Stimulated activated CD4-positive, alpha-beta T cell treated with anti-CD3 and anti-CD28 coated beads, Interleukin-1b, Interleukin-23, amount 100 ng/mL, for 1 hour (primary cell): Measurements from ENCODE around the gene COL4A2.
"Not testable (repeated sequence)": the region's sequence is repeated elsewhere in the genome, so short reads cannot be mapped to it uniquely, and the experiment has no call there.

Experiments
- DNase-seq, 2 donors: peaks; one replicate each; pipeline ENCODE4 v3.0.0-alpha.2; 2020; ENCODE audit warnings: low read depth in 2 of 2

The COL4A2 gene

GRCh38 chr13:110475117-110475516, 168.0 kb downstream of the COL4A2 start:
- DNase-seq: no peak

- DNase-seq: no peak
These were observed 168.6 kb downstream of the COL4A2 start for GRCh38 chr13:110475550-110476219.

- no peak for DNase-seq
These were observed 169.1 kb downstream of the COL4A2 start for GRCh38 chr13:110476220-110476617.

- no peak for DNase-seq
These were observed 170.7 kb downstream of the COL4A2 start for GRCh38 chr13:110477706-110478245.

GRCh38 chr13:110478405-110479214, 171.5 kb downstream of the COL4A2 start:
- no peak for DNase-seq

- DNase-seq: no peak
These were observed 172.1 kb downstream of the COL4A2 start for GRCh38 chr13:110479215-110479545.

GRCh38 chr13:110479648-110480047, 172.6 kb downstream of the COL4A2 start:
- no peak for DNase-seq

- DNase-seq: no peak
These were observed 173.1 kb downstream of the COL4A2 start for GRCh38 chr13:110480161-110480560.

GRCh38 chr13:110483386-110483968, 176.4 kb downstream of the COL4A2 start:
- DNase-seq: no peak

- no peak for DNase-seq
These were observed 177.4 kb downstream of the COL4A2 start for GRCh38 chr13:110484290-110485048.

GRCh38 chr13:110485604-110486003, 178.5 kb downstream of the COL4A2 start:
- DNase-seq: no peak

- no peak for DNase-seq
These were observed 179.1 kb downstream of the COL4A2 start for GRCh38 chr13:110486061-110486715.

- DNase-seq: not testable (repeated sequence)
These were observed 179.8 kb downstream of the COL4A2 start for GRCh38 chr13:110486880-110487279.

- no peak for DNase-seq
These were observed 183.1 kb downstream of the COL4A2 start for GRCh38 chr13:110490009-110490770.

- no peak for DNase-seq
These were observed 185.0 kb downstream of the COL4A2 start for GRCh38 chr13:110491869-110492678.

GRCh38 chr13:110492679-110493593, 185.9 kb downstream of the COL4A2 start:
- no peak for DNase-seq

- DNase-seq: no peak
These were observed 186.5 kb downstream of the COL4A2 start for GRCh38 chr13:110493613-110494012.

GRCh38 chr13:110495376-110495775, 188.3 kb downstream of the COL4A2 start:
- DNase-seq: no peak

GRCh38 chr13:110495881-110496280, 188.8 kb downstream of the COL4A2 start:
- DNase-seq: no peak
